ENCODE data around the gene PARD3. TPM values are rescaled to one million over a fixed set of nuclear protein-coding genes. Genes with fewer than 3 reads are reported as not detected.
"Not testable (repeated sequence)": the region's sequence is repeated elsewhere in the genome, so short reads cannot be mapped to it uniquely, and the experiment has no call there.

The PARD3 gene
- total and polyA plus RNA-seq, 4 experiments from 2014 or later, result 0.13 to 0.25 TPM; not detected in 2

DNA sequence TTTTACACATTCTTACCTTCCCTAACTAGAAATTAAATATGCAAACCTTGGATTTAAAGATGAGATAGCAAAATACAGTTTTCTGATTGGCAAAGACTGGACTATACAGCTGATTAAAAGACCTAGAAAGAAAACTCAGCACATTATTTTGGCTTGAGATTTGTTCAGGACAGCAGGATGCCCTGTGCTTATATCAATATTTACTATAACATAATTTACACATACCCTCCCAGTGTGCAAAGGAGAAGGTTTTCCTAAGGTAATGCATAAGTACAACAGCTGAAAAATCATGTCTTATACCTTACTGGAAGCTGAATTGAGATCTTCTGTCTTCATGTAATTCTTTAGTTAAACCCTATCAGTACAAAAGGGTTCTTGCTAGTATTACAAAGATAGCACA is 458.6 kb downstream of the PARD3 start:
- peaks cover 2 to 3% of the 10 kb centered on the region in 2 donors for H3K27me3 Mint-ChIP-seq
- peak overlapping the region in 1 of 7 donors; percentile 6 for H3K27ac Mint-ChIP-seq
- H3K36me3 Mint-ChIP-seq, result no peaks in the 10 kb centered on the region
- Histone ChIP-seq H3K27ac (ENCODE audit: low read depth, low read length) (no peak overlapping the region), H3K27me3 (ENCODE audit: insufficient read depth, low read length) (no peaks in the 10 kb centered on the region), H3K36me3 (ENCODE audit: insufficient read depth, low read length) (no peaks in the 10 kb centered on the region), H3K9me3 (ENCODE audit: control insufficient read depth in 1 of 2, low read length in 2 of 2) (no peaks in the 10 kb centered on the region), H3K4me1 (ENCODE audit: insufficient read depth, low read length) (no peaks in the 10 kb centered on the region), H3K4me3 (ENCODE audit: low read length in 2 of 2) (no peak overlapping the region)
- H3K4me3 Mint-ChIP-seq, result no peak overlapping the region
- H3K9me3 Mint-ChIP-seq, result peaks cover 0 to 1% (median 0%) of the 10 kb centered on the region in 8 donors
- no peaks in the 10 kb centered on the region for H3K4me1 Mint-ChIP-seq
- CTCF ChIA-PET (ENCODE audit: partially characterized antibody), result no interaction called here
- DNase-seq, result no peak
- POLR2A ChIA-PET (ENCODE audit: partially characterized antibody), result no interaction called here
- intact Hi-C loops (cut with micrococcal nuclease), result no loop called here

- DNase-seq; H3K27ac ChIP-seq (ENCODE audit: low read depth, low read length); H3K9me3 Mint-ChIP-seq; POLR2A ChIA-PET (ENCODE audit: partially characterized antibody); H3K9me3 ChIP-seq (ENCODE audit: control insufficient read depth in 1 of 2, low read length in 2 of 2); intact Hi-C loops (cut with micrococcal nuclease); H3K36me3 Mint-ChIP-seq; H3K4me1 Mint-ChIP-seq; H3K4me3 Mint-ChIP-seq; H3K27me3 Mint-ChIP-seq; H3K36me3 ChIP-seq (ENCODE audit: insufficient read depth, low read length); H3K4me3 ChIP-seq (ENCODE audit: low read length in 2 of 2); H3K27me3 ChIP-seq (ENCODE audit: insufficient read depth, low read length); H3K4me1 ChIP-seq (ENCODE audit: insufficient read depth, low read length); CTCF ChIA-PET (ENCODE audit: partially characterized antibody); H3K27ac Mint-ChIP-seq: not testable (repeated sequence)
Measured at GRCh38 chr10:34353530-34353929, 461.6 kb downstream of the PARD3 start.

DNA sequence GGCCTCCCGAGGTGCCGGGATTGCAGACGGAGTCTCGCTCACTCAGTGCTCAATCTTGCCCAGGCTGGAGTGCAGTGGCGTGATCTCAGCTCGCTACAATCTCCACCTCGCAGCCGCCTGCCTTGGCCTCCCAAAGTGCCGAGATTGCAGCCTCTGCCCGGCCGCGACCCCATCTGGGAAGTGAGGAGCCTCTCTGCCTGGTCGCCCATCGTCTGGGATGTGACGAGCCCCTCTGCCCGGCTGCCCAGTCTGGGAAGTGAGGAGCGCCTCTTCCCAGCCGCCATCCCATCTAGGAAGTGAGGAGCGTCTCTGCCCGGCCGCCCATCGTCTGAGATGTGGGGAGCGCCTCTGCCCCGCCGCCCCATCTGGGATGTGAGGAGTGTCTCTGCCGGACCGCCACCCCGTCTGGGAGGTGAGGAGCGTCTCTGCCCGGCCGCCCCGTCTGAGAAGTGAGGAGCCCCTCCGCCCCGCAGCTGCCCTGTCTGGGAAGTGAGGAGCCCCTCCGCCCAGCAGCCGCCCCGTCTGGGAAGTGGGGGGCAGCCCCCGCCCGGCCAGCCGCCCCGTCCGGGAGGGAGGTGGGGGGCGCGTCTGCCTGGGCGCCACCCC is 462.4 kb downstream of the PARD3 start:
- H3K27me3 ChIP-seq (ENCODE audit: insufficient read depth, low read length); H3K36me3 Mint-ChIP-seq; H3K4me3 ChIP-seq (ENCODE audit: low read length in 2 of 2); H3K27ac ChIP-seq (ENCODE audit: low read depth, low read length); H3K4me1 ChIP-seq (ENCODE audit: insufficient read depth, low read length); POLR2A ChIA-PET (ENCODE audit: partially characterized antibody); H3K4me3 Mint-ChIP-seq; H3K36me3 ChIP-seq (ENCODE audit: insufficient read depth, low read length); H3K27me3 Mint-ChIP-seq; intact Hi-C loops (cut with micrococcal nuclease); DNase-seq; H3K9me3 Mint-ChIP-seq; H3K9me3 ChIP-seq (ENCODE audit: control insufficient read depth in 1 of 2, low read length in 2 of 2); H3K4me1 Mint-ChIP-seq; H3K27ac Mint-ChIP-seq; CTCF ChIA-PET (ENCODE audit: partially characterized antibody): not testable (repeated sequence)

DNA sequence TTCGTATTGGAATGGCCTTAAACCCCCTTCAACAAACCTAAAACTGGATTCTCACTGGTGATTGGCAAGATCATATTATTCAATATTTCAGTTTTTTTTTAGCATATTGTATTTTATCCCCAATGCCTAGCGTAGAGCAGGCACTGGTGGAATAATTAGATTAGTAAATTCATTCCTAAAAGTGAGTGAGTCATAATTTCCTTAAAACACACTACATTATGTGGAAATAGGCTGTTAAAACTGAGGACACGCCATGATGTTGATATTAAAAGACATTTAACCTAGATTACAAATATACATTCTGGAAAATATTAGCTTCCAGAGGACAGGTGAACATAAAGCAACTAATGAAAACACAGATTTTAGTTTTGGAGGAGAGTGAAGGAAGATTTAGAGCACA is 463.9 kb downstream of the PARD3 start:
- no peak for DNase-seq
- ChIA-PET POLR2A (ENCODE audit: partially characterized antibody) (no interaction called here), CTCF (ENCODE audit: partially characterized antibody) (no interaction called here)
- H3K4me3 Mint-ChIP-seq, result no peak overlapping the region
- Histone ChIP-seq H3K4me1 (ENCODE audit: insufficient read depth, low read length) (no peaks in the 10 kb centered on the region), H3K36me3 (ENCODE audit: insufficient read depth, low read length) (no peaks in the 10 kb centered on the region), H3K27me3 (ENCODE audit: insufficient read depth, low read length) (no peaks in the 10 kb centered on the region), H3K4me3 (ENCODE audit: low read length in 2 of 2) (no peak overlapping the region), H3K27ac (ENCODE audit: low read depth, low read length) (no peak overlapping the region), H3K9me3 (ENCODE audit: control insufficient read depth in 1 of 2, low read length in 2 of 2) (no peaks in the 10 kb centered on the region)
- H3K27me3 Mint-ChIP-seq, result peaks cover 0 to 3% of the 10 kb centered on the region in 2 donors
- peaks cover 0 to 3% (median 0%) of the 10 kb centered on the region in 8 donors for H3K9me3 Mint-ChIP-seq
- no peak overlapping the region for H3K27ac Mint-ChIP-seq
- H3K4me1 Mint-ChIP-seq, result no peaks in the 10 kb centered on the region
- no peaks in the 10 kb centered on the region for H3K36me3 Mint-ChIP-seq
- intact Hi-C loops (cut with micrococcal nuclease), result no loop called here

DNA sequence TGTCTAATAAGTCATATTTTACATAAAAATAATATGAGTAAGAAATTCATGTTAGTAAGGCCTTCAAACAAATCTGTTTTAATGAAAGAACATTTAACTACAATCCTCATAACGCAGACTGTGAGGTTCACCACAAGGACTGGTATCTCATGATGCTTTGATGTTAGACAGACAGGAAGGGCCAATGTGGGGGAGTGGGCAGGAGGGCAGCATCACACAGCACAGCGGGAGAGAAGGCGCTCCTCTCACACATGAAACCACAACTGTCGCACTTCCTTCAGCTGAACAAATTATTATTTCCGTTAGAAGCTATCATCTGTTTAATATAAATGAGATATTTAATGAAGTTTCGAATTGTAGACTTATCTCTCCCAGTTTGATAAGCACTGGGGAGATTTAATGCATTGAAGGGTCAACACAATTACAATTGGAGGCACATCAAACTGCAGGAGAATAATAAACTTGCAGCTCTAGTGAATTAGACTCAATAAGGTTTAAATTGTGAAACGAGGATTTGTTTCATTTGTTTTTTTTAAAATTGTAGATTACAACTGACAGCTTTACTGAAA is 466.1 kb downstream of the PARD3 start:
- Mint-ChIP-seq H3K4me1 (no peaks in the 10 kb centered on the region), H3K27me3 (no peaks in the 10 kb centered on the region), H3K4me3 (no peak overlapping the region), H3K36me3 (no peaks in the 10 kb centered on the region), H3K27ac (no peak overlapping the region), H3K9me3 (peaks cover 0 to 3% (median 0%) of the 10 kb centered on the region in 8 donors)
- Histone ChIP-seq H3K27ac (ENCODE audit: low read depth, low read length) (no peak overlapping the region), H3K4me1 (ENCODE audit: insufficient read depth, low read length) (no peaks in the 10 kb centered on the region), H3K9me3 (ENCODE audit: control insufficient read depth in 1 of 2, low read length in 2 of 2) (no peaks in the 10 kb centered on the region), H3K27me3 (ENCODE audit: insufficient read depth, low read length) (no peaks in the 10 kb centered on the region), H3K4me3 (ENCODE audit: low read length in 2 of 2) (no peak overlapping the region), H3K36me3 (ENCODE audit: insufficient read depth, low read length) (no peaks in the 10 kb centered on the region)
- intact Hi-C loops (cut with micrococcal nuclease), result no loop called here
- POLR2A ChIA-PET (ENCODE audit: partially characterized antibody), result no interaction called here
- CTCF ChIA-PET (ENCODE audit: partially characterized antibody), result no interaction called here
- no peak for DNase-seq

- ChIA-PET CTCF (ENCODE audit: partially characterized antibody) (no interaction called here), POLR2A (ENCODE audit: partially characterized antibody) (no interaction called here)
- no peaks in the 10 kb centered on the region for H3K4me1 ChIP-seq (ENCODE audit: insufficient read depth, low read length)
- DNase-seq, result no peak
- peaks cover 0 to 3% (median 0%) of the 10 kb centered on the region in 8 donors for H3K9me3 Mint-ChIP-seq
- H3K4me3 Mint-ChIP-seq, result no peak overlapping the region
- no peaks in the 10 kb centered on the region for H3K4me1 Mint-ChIP-seq
- no peak overlapping the region for H3K4me3 ChIP-seq (ENCODE audit: low read length in 2 of 2)
- H3K9me3 ChIP-seq (ENCODE audit: control insufficient read depth in 1 of 2, low read length in 2 of 2), result no peaks in the 10 kb centered on the region
- no peaks in the 10 kb centered on the region for H3K36me3 ChIP-seq (ENCODE audit: insufficient read depth, low read length)
- H3K27ac Mint-ChIP-seq, result no peak overlapping the region
- H3K27me3 Mint-ChIP-seq, result no peaks in the 10 kb centered on the region
- H3K27ac ChIP-seq (ENCODE audit: low read depth, low read length), result no peak overlapping the region
- intact Hi-C loops (cut with micrococcal nuclease), result no loop called here
- no peaks in the 10 kb centered on the region for H3K36me3 Mint-ChIP-seq
- H3K27me3 ChIP-seq (ENCODE audit: insufficient read depth, low read length), result no peaks in the 10 kb centered on the region
Measured at GRCh38 chr10:34348021-34348420, 467.1 kb downstream of the PARD3 start.

DNA sequence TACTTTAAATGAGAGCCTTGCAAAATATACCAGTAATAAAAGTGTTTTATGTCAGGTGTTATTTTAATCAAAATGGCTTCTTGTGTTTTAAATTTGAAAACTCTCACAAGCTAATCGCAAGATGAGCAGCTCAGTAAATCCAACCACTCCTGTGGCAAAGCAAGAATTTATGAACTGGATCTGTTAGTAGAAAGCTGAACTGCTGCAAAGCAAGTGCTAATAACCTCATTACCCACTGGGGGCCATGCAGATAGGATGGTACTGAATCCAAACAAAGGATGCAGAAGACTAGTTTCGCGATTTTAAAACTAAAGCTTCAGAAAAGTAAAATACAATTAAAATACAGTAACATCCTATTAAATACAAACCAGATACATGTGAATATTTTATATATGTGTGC is 468.0 kb downstream of the PARD3 start:
- Histone ChIP-seq H3K27ac (ENCODE audit: low read depth, low read length) (no peak overlapping the region), H3K4me1 (ENCODE audit: insufficient read depth, low read length) (no peaks in the 10 kb centered on the region), H3K27me3 (ENCODE audit: insufficient read depth, low read length) (no peaks in the 10 kb centered on the region), H3K4me3 (ENCODE audit: low read length in 2 of 2) (no peak overlapping the region), H3K9me3 (ENCODE audit: control insufficient read depth in 1 of 2, low read length in 2 of 2) (no peaks in the 10 kb centered on the region), H3K36me3 (ENCODE audit: insufficient read depth, low read length) (no peaks in the 10 kb centered on the region)
- ChIA-PET POLR2A (ENCODE audit: partially characterized antibody) (no interaction called here), CTCF (ENCODE audit: partially characterized antibody) (no interaction called here)
- H3K27ac Mint-ChIP-seq, result no peak overlapping the region
- no peaks in the 10 kb centered on the region for H3K27me3 Mint-ChIP-seq
- intact Hi-C loops (cut with micrococcal nuclease), result no loop called here
- no peak for DNase-seq
- no peaks in the 10 kb centered on the region for H3K4me1 Mint-ChIP-seq
- no peaks in the 10 kb centered on the region for H3K36me3 Mint-ChIP-seq
- peaks cover 0 to 2% (median 0%) of the 10 kb centered on the region in 8 donors for H3K9me3 Mint-ChIP-seq
- H3K4me3 Mint-ChIP-seq, result no peak overlapping the region

All from CD4-positive, alpha-beta memory T cell (primary cell).